Endothelial cell of umbilical vein (primary cell): ENCODE measurements around the gene ALPL. TPM values are rescaled to one million over a fixed set of nuclear protein-coding genes. Genes with fewer than 3 reads are reported as not detected.

Experiments
- BruUV-seq: library from RNA; stranded (reverse); fragments of 400-500 nt; replicated peaks from 2 replicates; lab custom pipeline; 2021; lab: Mats Ljungman, UMichigan
- CTCF ChIA-PET: fragments of 300-600, 350-600 bp; sonication (Branson Sonifier 250); formaldehyde crosslinking; loops from one replicate; lab custom pipeline; 2021; ENCODE audit warnings: antibody characterized with exemption, inconsistent platforms; lab: Charles Lee
- POLR2A ChIA-PET: fragments of 300-600, 350-600 bp; sonication (Branson Sonifier 250); formaldehyde crosslinking; loops from one replicate; lab custom pipeline; 2021; ENCODE audit warnings: antibody characterized with exemption, inconsistent platforms; lab: Charles Lee
- DNase-seq: peaks from one replicate; pipeline ENCODE4 v3.0.0-alpha.2; 2011; ENCODE audit warnings: low read depth, low spot score
- FAIRE-seq: peaks from 2 replicates; lab custom pipeline; 2011; peaks lifted over from hg19 to GRCh38; lab: Jason Lieb, UNC
- H2AFZ ChIP-seq: 2 replicates; pipeline ENCODE4 v1.6.0; 2012; ENCODE audit warnings: low read depth, low read length, control low read depth, inconsistent platforms
- H3K27ac ChIP-seq: 2 replicates; pipeline ENCODE4 v1.5.1; 2011; ENCODE audit warnings: low read depth, mild to moderate bottlenecking, control low read depth, low read length, moderate library complexity; ENCODE audit not compliant: insufficient read depth
- H3K27me3 ChIP-seq, 2 experiments: 2 replicates each; pipeline versions ENCODE4 v1.6.0 to v1.6.1; 2011; ENCODE audit warnings: low read length in 2 of 2, mixed read lengths in 1 of 2; ENCODE audit not compliant: control insufficient read depth in 2 of 2, insufficient read depth in 2 of 2
- H3K36me3 ChIP-seq, 2 experiments: 2 replicates in 1 of 2; 3 replicates in 1 of 2; pipeline ENCODE4 v1.5.1; 2011; ENCODE audit warnings: low read length in 2 of 2, mild to moderate bottlenecking in 1 of 2, moderate library complexity in 1 of 2; ENCODE audit not compliant: control insufficient read depth in 2 of 2, insufficient read depth in 2 of 2; ENCODE audit errors: extremely low read depth in 1 of 2
- H3K4me1 ChIP-seq: 3 replicates; pipeline ENCODE4 v1.5.1; 2011; ENCODE audit warnings: mild to moderate bottlenecking, low read length; ENCODE audit not compliant: control insufficient read depth, insufficient read depth; ENCODE audit errors: extremely low read depth
- H3K4me2 ChIP-seq: 2 replicates; pipeline ENCODE4 v1.6.1; 2011; ENCODE audit warnings: low read length, control low read depth, mixed read lengths; ENCODE audit not compliant: insufficient read depth
- H3K4me3 ChIP-seq, 3 experiments: fragments of 200-600 bp in 1 of 3; sonication (generic), shearing (Covaris generic) in 1 of 3; replicated peaks in 1 of 3; 2 replicates each; pipeline ENCODE4 v1.5.1; 2011 to 2016; ENCODE audit warnings: control low read depth in 3 of 3, low read length in 3 of 3, mild to moderate bottlenecking in 2 of 3, inconsistent platforms in 1 of 3, low read depth in 1 of 3, moderate library complexity in 1 of 3; ENCODE audit not compliant: insufficient read depth in 1 of 3
- H3K79me2 ChIP-seq: 2 replicates; pipeline ENCODE4 v1.6.0; 2012; ENCODE audit warnings: low read length, inconsistent platforms; ENCODE audit not compliant: control insufficient read depth, insufficient read depth
- H3K9ac ChIP-seq: replicated peaks from 2 replicates; pipeline ENCODE3; 2011; ENCODE audit warnings: low read length, control low read depth; ENCODE audit not compliant: insufficient read depth; ENCODE audit errors: extremely low read depth
- H3K9me1 ChIP-seq: replicated peaks from 3 replicates; pipeline ENCODE4 v1.6.0; 2011; ENCODE audit warnings: mild to moderate bottlenecking, low read length; ENCODE audit not compliant: control insufficient read depth, insufficient read depth; ENCODE audit errors: extremely low read depth
- H3K9me3 ChIP-seq: replicated peaks from 2 replicates; pipeline ENCODE4 v1.5.1; 2012; ENCODE audit warnings: low read length, inconsistent platforms; ENCODE audit not compliant: control insufficient read depth, insufficient read depth
- H4K20me1 ChIP-seq: replicated peaks from 2 replicates; pipeline ENCODE3; 2011; ENCODE audit warnings: mild to moderate bottlenecking, low read length; ENCODE audit not compliant: control insufficient read depth, insufficient read depth; ENCODE audit errors: extremely low read depth
- CTCF ChIP-seq, 2 donors: IDR thresholded peaks; 1 replicate in 1 of 2; 2 replicates in 1 of 2; pipeline ENCODE4 v1.5.1; 2011; ENCODE audit warnings: low read length in 2 of 2, mild to moderate bottlenecking in 2 of 2, moderate library complexity in 2 of 2, control low read depth in 1 of 2, inconsistent platforms in 1 of 2, low read depth in 1 of 2; ENCODE audit not compliant: insufficient read depth in 1 of 2; ENCODE audit errors: extremely low read depth in 1 of 2
- EZH2 ChIP-seq: IDR thresholded peaks from 2 replicates; pipeline ENCODE4 v1.6.1; 2012; ENCODE audit warnings: borderline replicate concordance, low read depth, mild to moderate bottlenecking, moderate library complexity, low read length, inconsistent platforms; ENCODE audit not compliant: severe bottlenecking
- FOS ChIP-seq: IDR thresholded peaks from 2 replicates; pipeline ENCODE4 v1.6.1; 2011; ENCODE audit warnings: mild to moderate bottlenecking, low read length, moderate library complexity, borderline replicate concordance; ENCODE audit not compliant: insufficient read depth
- GATA2 ChIP-seq: IDR thresholded peaks from 2 replicates; pipeline ENCODE4 v1.7.0; 2011; ENCODE audit warnings: low read depth, mild to moderate bottlenecking, moderate library complexity, mixed read lengths, low read length; ENCODE audit not compliant: insufficient read length, insufficient read depth
- JUN ChIP-seq: IDR thresholded peaks from 2 replicates; pipeline ENCODE4 v1.6.1; 2011; ENCODE audit warnings: borderline replicate concordance, low read depth; ENCODE audit not compliant: insufficient read length, insufficient read depth
- MAX ChIP-seq: IDR thresholded peaks from 2 replicates; pipeline ENCODE4 v1.6.1; 2011; ENCODE audit not compliant: insufficient read depth, insufficient read length
- MYC ChIP-seq: IDR thresholded peaks from one replicate; pipeline ENCODE4 v1.6.1; 2011; ENCODE audit warnings: mild to moderate bottlenecking, low read depth, low read length
- POLR2A ChIP-seq: IDR thresholded peaks from 2 replicates; pipeline ENCODE4 v1.6.1; 2012; ENCODE audit warnings: low read depth, mild to moderate bottlenecking, control low read depth, low read length
- POLR2AphosphoS5 ChIP-seq: IDR thresholded peaks from 2 replicates; pipeline ENCODE4 v1.6.1; 2012; ENCODE audit warnings: low read depth, mild to moderate bottlenecking, control low read depth, low read length, moderate library complexity; ENCODE audit not compliant: insufficient read depth
- dilution Hi-C: fragments of 300-500 bp; cut with MboI; formaldehyde crosslinking; loops from one replicate; pipeline ENCODE4 v1.15.0; 2019; ENCODE audit warnings: low sequenced_read_pairs; ENCODE audit not compliant: extremely low pct_ligation_motif_present
- intact Hi-C: fragments of 100-400 bp; cut with micrococcal nuclease; formaldehyde crosslinking; loops from one replicate; pipeline ENCODE4 v1.10.0; 2022
- polyA plus RNA-seq, 4 experiments: library from polyadenylated mRNA; depleted of rRNA in 3 of 4; stranded (reverse) in 3 of 4; unstranded in 1 of 4; fragments of >200 nt; gene quantifications; 2 replicates each; pipeline versions ENCODE4 v1.2.1 to v1.2.3, GENCODE V29; 2011 to 2012; ENCODE audit warnings: missing spikeins in 1 of 4
- total RNA-seq: library from RNA; stranded (reverse); gene quantifications from 2 replicates; pipeline ENCODE4 v1.2.3, GENCODE V29; 2021

Gene ALPL
- total and polyA plus RNA-seq, 2 donors (not counting 3 experiments of a cell fraction or from before 2014, with no cell fraction given): 0.38 to 0.92 TPM

GRCh38 chr1:21550866-21551475 is 41.7 kb downstream of the ALPL start:
- H3K36me3 ChIP-seq: no peaks in the 10 kb centered on the region
- no peaks in the 10 kb centered on the region for H3K79me2 ChIP-seq
- H4K20me1 ChIP-seq: no peaks in the 10 kb centered on the region
- peaks cover 5 to 8% of the 10 kb centered on the region in 2 experiments for H3K27me3 ChIP-seq
- no peak overlapping the region for H2AFZ ChIP-seq
- POLR2A ChIA-PET: no interaction called here
- CTCF ChIA-PET: no interaction called here
- TF ChIP-seq FOS (no peak), CTCF (IDR thresholded peaks at IDR 0.05; ENCODE audit: extremely low read depth in 1 of 2, insufficient read depth in 1 of 2, low read depth in 1 of 2, low read length in 2 of 2) (no peak), MAX (no peak), GATA2 (no peak), EZH2 (no peak), MYC (no peak), POLR2A (no peak), JUN (no peak), POLR2AphosphoS5 (no peak)
- no peak overlapping the region for H3K4me3 ChIP-seq
- H3K4me1 ChIP-seq: no peaks in the 10 kb centered on the region
- FAIRE-seq (no peak), DNase-seq (no peak)
- H3K9me1 ChIP-seq: no peaks in the 10 kb centered on the region
- H3K27ac ChIP-seq: no peak overlapping the region
- H3K9ac ChIP-seq: no peak overlapping the region
- H3K9me3 ChIP-seq: no peaks in the 10 kb centered on the region
- BruUV-seq: no TSS peak
- dilution Hi-C loops: no loop called here
- no peak overlapping the region for H3K4me2 ChIP-seq
- intact Hi-C loops: no loop called here
